Keratinocyte (primary cell): Measurements from ENCODE around the gene WDR47. TPM values are rescaled to one million over a fixed set of nuclear protein-coding genes. Genes with fewer than 3 reads are reported as not detected.

Source experiments
- DNase-seq: peaks from one replicate; pipeline ENCODE4 v3.0.0-alpha.2; 2011; ENCODE audit warnings: low read depth, missing footprints, low spot score
- FAIRE-seq: peaks from 2 replicates; lab custom pipeline; 2011; peaks lifted over from hg19 to GRCh38; lab: Jason Lieb, UNC
- H2AFZ ChIP-seq: 2 replicates; pipeline ENCODE4 v1.6.0; 2012; ENCODE audit warnings: low read length, control low read depth, inconsistent platforms; ENCODE audit not compliant: control insufficient read depth
- H3K27ac ChIP-seq: 2 replicates; pipeline ENCODE4 v1.5.1; 2011; ENCODE audit warnings: low read length; ENCODE audit not compliant: control insufficient read depth, insufficient read depth
- H3K27me3 ChIP-seq: 3 replicates; pipeline ENCODE4 v1.6.0; 2011; ENCODE audit warnings: low read length; ENCODE audit not compliant: control insufficient read depth, insufficient read depth; ENCODE audit errors: extremely low read depth
- H3K36me3 ChIP-seq, 2 experiments: 2 replicates in 1 of 2; 3 replicates in 1 of 2; pipeline ENCODE4 v1.5.1; 2011; ENCODE audit warnings: low read length in 2 of 2, mild to moderate bottlenecking in 1 of 2; ENCODE audit not compliant: control insufficient read depth in 2 of 2, insufficient read depth in 2 of 2; ENCODE audit errors: extremely low read depth in 1 of 2
- H3K4me1 ChIP-seq: 3 replicates; pipeline ENCODE4 v1.5.1; 2011; ENCODE audit warnings: low read length; ENCODE audit not compliant: control insufficient read depth, insufficient read depth; ENCODE audit errors: extremely low read depth
- H3K4me2 ChIP-seq: 3 replicates; pipeline ENCODE4 v1.6.0; 2011; ENCODE audit warnings: low read depth, low read length; ENCODE audit not compliant: control insufficient read depth, insufficient read depth; ENCODE audit errors: extremely low read depth
- H3K4me3 ChIP-seq, 3 experiments: fragments of 200-600 bp in 1 of 3; sonication (generic) in 1 of 3; 2 replicates in 2 of 3; 3 replicates in 1 of 3; pipeline ENCODE4 v1.5.1; 2011 to 2016; ENCODE audit warnings: low read length in 3 of 3, mild to moderate bottlenecking in 3 of 3, control low read depth in 2 of 3, inconsistent platforms in 1 of 3, low read depth in 1 of 3, mixed read lengths in 1 of 3, mixed run types in 1 of 3, moderate library complexity in 1 of 3; ENCODE audit not compliant: control insufficient read depth in 2 of 3, insufficient read depth in 2 of 3; ENCODE audit errors: extremely low read depth in 1 of 3
- H3K79me2 ChIP-seq: 2 replicates; pipeline ENCODE4 v1.6.0; 2012; ENCODE audit warnings: low read length; ENCODE audit not compliant: control insufficient read depth, insufficient read depth
- H3K9ac ChIP-seq: 3 replicates; pipeline ENCODE4 v1.6.0; 2011; ENCODE audit warnings: low read length; ENCODE audit not compliant: control insufficient read depth, insufficient read depth; ENCODE audit errors: extremely low read depth
- H3K9me1 ChIP-seq: 3 replicates; pipeline ENCODE4 v1.6.0; 2011; ENCODE audit warnings: low read length; ENCODE audit not compliant: control insufficient read depth, insufficient read depth; ENCODE audit errors: extremely low read depth
- H3K9me3 ChIP-seq: 2 replicates; pipeline ENCODE4 v1.5.1; 2012; ENCODE audit warnings: low read depth, low read length; ENCODE audit not compliant: control insufficient read depth
- H4K20me1 ChIP-seq: 3 replicates; pipeline ENCODE4 v1.6.0; 2011; ENCODE audit warnings: low read length; ENCODE audit not compliant: control insufficient read depth, insufficient read depth; ENCODE audit errors: extremely low read depth
- EZH2 ChIP-seq: IDR thresholded peaks from one replicate; pipeline ENCODE4 v1.6.1; 2012; ENCODE audit warnings: inconsistent platforms, mild to moderate bottlenecking, low read length, moderate library complexity
- dilution Hi-C: fragments of 300-500 bp; cut with MboI; formaldehyde crosslinking; loops from one replicate; pipeline ENCODE4 v1.7.0; 2020; ENCODE audit warnings: low sequenced_read_pairs; ENCODE audit not compliant: extremely low pct_ligation_motif_present
- polyA plus RNA-seq, 5 experiments: library from polyadenylated mRNA; depleted of rRNA in 3 of 5; stranded (reverse) in 3 of 5; stranded (forward) in 1 of 5; unstranded in 1 of 5; fragments of >200 nt; gene quantifications; 1 replicate in 1 of 5; 2 replicates in 3 of 5; 3 replicates in 1 of 5; pipeline versions ENCODE4 v1.2.1 to v1.2.3, GENCODE V29; 2011 to 2012; ENCODE audit warnings: missing spikeins in 2 of 5, low read depth in 1 of 5, low replicate concordance in 1 of 5
- TF ChIP-seq, protein P1 (sequence below), 3 experiments: IDR thresholded peaks in 1 of 3; conservative IDR thresholded peaks in 1 of 3; optimal IDR thresholded peaks in 1 of 3; 2 replicates in 2 of 3; 3 replicates in 1 of 3; pipeline versions ENCODE3 to v1.5.1; 2011; ENCODE audit warnings: low read length in 3 of 3, mild to moderate bottlenecking in 3 of 3, moderate library complexity in 2 of 3, control low read depth in 1 of 3, inconsistent platforms in 1 of 3; ENCODE audit not compliant: insufficient read depth in 2 of 3; ENCODE audit errors: extremely low read depth in 1 of 3

Gene WDR47
- polyA plus RNA-seq, 1 donor (not counting 4 experiments of a cell fraction or from before 2014, with no cell fraction given): 54.7 TPM

DNA sequence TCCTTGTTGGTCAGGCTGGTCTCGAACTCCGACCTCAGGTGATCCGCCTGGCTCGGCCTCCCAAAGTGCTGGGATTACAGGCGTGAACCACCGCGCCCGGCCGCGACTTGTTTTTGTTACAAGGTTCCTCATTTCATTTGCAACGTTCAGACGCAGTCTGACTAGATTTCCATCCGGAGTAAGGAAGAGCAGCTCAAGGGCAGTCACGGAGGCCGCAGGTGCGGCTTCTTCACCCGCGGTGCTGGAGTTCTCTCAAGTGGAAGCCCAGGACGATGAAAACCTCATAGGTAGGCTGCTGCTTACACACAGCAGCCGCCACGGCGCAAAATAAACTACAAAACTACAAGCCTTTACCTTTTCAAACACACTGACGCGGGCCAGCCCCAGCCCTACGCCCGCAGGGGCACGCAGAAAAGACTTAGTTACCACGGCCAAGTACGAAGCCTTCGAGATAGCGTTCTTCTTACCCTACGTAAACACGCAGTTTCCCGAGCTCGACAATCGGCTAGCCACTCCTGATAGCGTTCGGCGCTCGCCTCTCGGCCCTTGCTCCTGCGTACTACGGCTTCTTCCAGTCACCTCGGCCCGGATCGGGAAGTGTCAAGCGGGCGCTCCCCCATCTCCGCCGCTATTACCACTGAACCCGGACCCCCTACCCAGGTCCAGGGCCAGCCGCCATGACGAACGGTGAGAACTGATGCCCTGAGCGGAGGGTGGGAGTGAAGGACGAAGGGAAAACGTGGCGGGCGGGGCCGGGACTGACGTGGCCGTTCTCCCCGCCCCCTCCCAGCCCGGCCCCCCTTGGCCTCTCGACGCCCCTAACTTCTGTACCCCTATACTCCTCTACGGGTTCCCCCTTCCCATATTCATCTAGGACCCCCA is 48.5 kb upstream of the WDR47 start, which contains the start of gene TMEM167B:
TMEM167B (plus strand) TSS at position 569 of the 882 bp plus-strand sequence; CDS start at position 678, 109 bp downstream.
- DNase-seq (peak; percentile 56), FAIRE-seq (no peak)
- Histone ChIP-seq H3K9ac (peak within 1 kb of the TSS; percentile 87), H4K20me1 (no peaks in the 10 kb centered on the region), H3K36me3 (peaks cover 0 to 8% of the 10 kb centered on the region in 2 experiments), H3K79me2 (peaks cover 23% of the 10 kb centered on the region), H3K9me1 (no peaks in the 10 kb centered on the region), H3K4me1 (peaks cover 10% of the 10 kb centered on the region), H2AFZ (peak within 1 kb of the TSS; percentile 90), H3K27me3 (no peaks in the 10 kb centered on the region), H3K4me2 (peak within 1 kb of the TSS; percentile 93), H3K27ac (peak within 1 kb of the TSS; percentile 88), H3K9me3 (no peaks in the 10 kb centered on the region), H3K4me3 (peak within 1 kb of the TSS; percentile 60 to 84 (median 66))
- TF ChIP-seq, protein P1, sequence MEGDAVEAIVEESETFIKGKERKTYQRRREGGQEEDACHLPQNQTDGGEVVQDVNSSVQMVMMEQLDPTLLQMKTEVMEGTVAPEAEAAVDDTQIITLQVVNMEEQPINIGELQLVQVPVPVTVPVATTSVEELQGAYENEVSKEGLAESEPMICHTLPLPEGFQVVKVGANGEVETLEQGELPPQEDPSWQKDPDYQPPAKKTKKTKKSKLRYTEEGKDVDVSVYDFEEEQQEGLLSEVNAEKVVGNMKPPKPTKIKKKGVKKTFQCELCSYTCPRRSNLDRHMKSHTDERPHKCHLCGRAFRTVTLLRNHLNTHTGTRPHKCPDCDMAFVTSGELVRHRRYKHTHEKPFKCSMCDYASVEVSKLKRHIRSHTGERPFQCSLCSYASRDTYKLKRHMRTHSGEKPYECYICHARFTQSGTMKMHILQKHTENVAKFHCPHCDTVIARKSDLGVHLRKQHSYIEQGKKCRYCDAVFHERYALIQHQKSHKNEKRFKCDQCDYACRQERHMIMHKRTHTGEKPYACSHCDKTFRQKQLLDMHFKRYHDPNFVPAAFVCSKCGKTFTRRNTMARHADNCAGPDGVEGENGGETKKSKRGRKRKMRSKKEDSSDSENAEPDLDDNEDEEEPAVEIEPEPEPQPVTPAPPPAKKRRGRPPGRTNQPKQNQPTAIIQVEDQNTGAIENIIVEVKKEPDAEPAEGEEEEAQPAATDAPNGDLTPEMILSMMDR (optimal IDR thresholded peaks at IDR 0.05 in 1 of 3, IDR thresholded peaks at IDR 0.05 in 1 of 3, conservative IDR thresholded peaks at IDR 0.05 in 1 of 3; ENCODE audit: extremely low read depth in 1 of 3, insufficient read depth in 2 of 3, low read length in 3 of 3): no peak
- no peak for TF ChIP-seq EZH2
- dilution Hi-C loops: no loop called here

DNA sequence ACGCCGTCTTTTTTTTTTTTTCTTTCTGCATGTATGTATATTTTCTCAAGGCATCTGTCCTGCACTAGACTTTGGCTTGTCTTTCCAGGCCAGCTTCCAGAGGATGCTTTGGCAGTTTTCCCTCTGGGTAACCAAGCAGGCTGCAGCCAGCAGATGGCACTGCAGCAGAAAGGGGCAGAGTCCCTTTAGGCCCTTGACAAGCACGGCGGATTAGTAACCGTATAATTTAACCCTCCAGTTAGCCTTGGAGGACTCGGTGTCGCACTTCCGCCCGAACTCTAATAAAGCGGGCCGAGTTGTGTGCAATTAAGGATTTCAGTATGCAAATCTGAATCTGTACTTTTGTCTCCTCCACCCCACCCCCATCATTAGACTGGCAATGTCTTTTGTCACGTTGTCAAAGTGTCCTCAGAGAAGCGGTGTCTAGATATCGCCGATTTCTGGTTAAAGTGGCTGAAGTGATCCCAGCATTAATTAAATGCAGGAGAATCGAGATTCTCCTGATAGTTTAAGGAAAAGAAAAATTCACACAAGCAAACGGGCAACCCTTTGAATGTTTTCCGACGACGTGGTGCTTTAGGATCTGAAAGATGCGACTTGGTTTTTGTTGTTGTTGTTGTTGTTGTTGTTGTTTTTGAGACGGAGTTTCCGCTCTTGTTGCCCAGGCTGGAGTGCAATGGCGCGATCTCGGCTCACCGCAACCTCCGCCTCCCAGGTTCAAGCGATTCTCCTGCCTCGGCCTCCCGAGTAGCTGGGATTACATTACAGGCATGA is 47.5 kb upstream of the WDR47 start:
- H3K9ac ChIP-seq: no peak overlapping the region

More for the DNA sequence above, 47.5 kb upstream of the WDR47 start:
- Histone ChIP-seq H3K4me1 (peaks cover 14% of the 10 kb centered on the region), H3K36me3 (peaks cover 0 to 4% of the 10 kb centered on the region in 2 experiments), H3K27ac (peak overlapping the region; percentile 1), H3K79me2 (peaks cover 23% of the 10 kb centered on the region), H3K4me2 (peak overlapping the region; percentile 58), H2AFZ (peak overlapping the region; percentile 18), H3K27me3 (no peaks in the 10 kb centered on the region), H3K9me1 (no peaks in the 10 kb centered on the region), H3K9me3 (no peaks in the 10 kb centered on the region), H4K20me1 (no peaks in the 10 kb centered on the region), H3K4me3 (peak overlapping the region in 2 of 3 experiments; percentile 60 to 66)
- FAIRE-seq: no peak
- no peak for DNase-seq
- dilution Hi-C loops: no loop called here
- TF ChIP-seq EZH2: no peak
- TF ChIP-seq, protein P1 (optimal IDR thresholded peaks at IDR 0.05 in 1 of 3, IDR thresholded peaks at IDR 0.05 in 1 of 3, conservative IDR thresholded peaks at IDR 0.05 in 1 of 3; ENCODE audit: extremely low read depth in 1 of 3, insufficient read depth in 2 of 3, low read length in 3 of 3): peak; percentile 67 to 86 (median 73)
